ENCODE measurements around the gene PRDM11. TPM values are rescaled to one million over a fixed set of nuclear protein-coding genes. Genes with fewer than 3 reads are reported as not detected.

The PRDM11 gene
- total RNA-seq, 2 experiments from 2014 or later = 6.5 to 7.3 TPM

GRCh38 chr11:45259592-45259991, 113.2 kb downstream of the PRDM11 start:
- POLR2A ChIA-PET = no interaction called here
- ATAC-seq (ENCODE audit: low read depth) = no peak
- H3K36me3 Mint-ChIP-seq = no peaks in the 10 kb centered on the region
- H3K27ac Mint-ChIP-seq = no peak overlapping the region
- H3K9me3 Mint-ChIP-seq = no peaks in the 10 kb centered on the region
- H3K4me1 Mint-ChIP-seq = no peaks in the 10 kb centered on the region
- peaks cover 20% of the 10 kb centered on the region for H3K27me3 Mint-ChIP-seq
- H3K4me3 Mint-ChIP-seq = no peak overlapping the region
- no peak for DNase-seq

DNA sequence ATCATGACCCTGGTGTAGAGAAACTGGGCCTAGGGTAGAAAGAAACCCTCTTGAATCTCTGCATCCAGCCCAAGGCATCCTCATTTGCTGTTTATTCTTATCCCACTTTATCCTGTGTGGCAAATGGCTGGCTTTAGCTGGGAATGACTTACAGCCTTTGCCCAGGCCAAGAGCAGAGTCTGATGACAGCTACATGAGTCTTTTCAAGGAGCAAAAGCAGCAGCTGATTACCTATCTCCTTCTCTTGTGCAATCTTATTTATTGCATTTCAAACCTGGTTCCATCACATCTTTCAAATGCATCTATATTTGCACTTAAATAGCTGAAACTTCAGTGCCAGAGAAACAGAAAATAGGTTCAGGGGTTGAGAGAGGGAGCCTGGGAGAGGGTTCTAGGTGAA, 113.6 kb downstream of the PRDM11 start:
- Mint-ChIP-seq H3K27ac (no peak overlapping the region), H3K27me3 (peaks cover 23% of the 10 kb centered on the region), H3K4me3 (no peak overlapping the region), H3K36me3 (no peaks in the 10 kb centered on the region), H3K4me1 (no peaks in the 10 kb centered on the region), H3K9me3 (no peaks in the 10 kb centered on the region)
- POLR2A ChIA-PET = no interaction called here
- no peak for ATAC-seq (ENCODE audit: low read depth)
- DNase-seq = no peak

GRCh38 chr11:45262900-45263299, 116.5 kb downstream of the PRDM11 start:
- ATAC-seq (ENCODE audit: low read depth) (no peak), DNase-seq (no peak)
- Mint-ChIP-seq H3K27ac (no peak overlapping the region), H3K4me1 (no peaks in the 10 kb centered on the region), H3K27me3 (peaks cover 27% of the 10 kb centered on the region), H3K4me3 (no peak overlapping the region), H3K9me3 (no peaks in the 10 kb centered on the region), H3K36me3 (no peaks in the 10 kb centered on the region)
- POLR2A ChIA-PET = no interaction called here

- no peak for DNase-seq
- Mint-ChIP-seq H3K27me3 (peaks cover 29% of the 10 kb centered on the region), H3K9me3 (no peaks in the 10 kb centered on the region), H3K4me3 (no peak overlapping the region), H3K27ac (no peak overlapping the region), H3K36me3 (no peaks in the 10 kb centered on the region), H3K4me1 (no peaks in the 10 kb centered on the region)
- no peak for ATAC-seq (ENCODE audit: low read depth)
- POLR2A ChIA-PET = no interaction called here
Measured at GRCh38 chr11:45263773-45264172, 117.3 kb downstream of the PRDM11 start.

- Mint-ChIP-seq H3K36me3 (no peaks in the 10 kb centered on the region), H3K27ac (no peak overlapping the region), H3K9me3 (no peaks in the 10 kb centered on the region), H3K4me1 (no peaks in the 10 kb centered on the region), H3K27me3 (peaks cover 36% of the 10 kb centered on the region), H3K4me3 (no peak overlapping the region)
- ATAC-seq (ENCODE audit: low read depth) (no peak), DNase-seq (no peak)
- POLR2A ChIA-PET = no interaction called here
Measured at GRCh38 chr11:45264839-45265515, 118.5 kb downstream of the PRDM11 start.

DNA sequence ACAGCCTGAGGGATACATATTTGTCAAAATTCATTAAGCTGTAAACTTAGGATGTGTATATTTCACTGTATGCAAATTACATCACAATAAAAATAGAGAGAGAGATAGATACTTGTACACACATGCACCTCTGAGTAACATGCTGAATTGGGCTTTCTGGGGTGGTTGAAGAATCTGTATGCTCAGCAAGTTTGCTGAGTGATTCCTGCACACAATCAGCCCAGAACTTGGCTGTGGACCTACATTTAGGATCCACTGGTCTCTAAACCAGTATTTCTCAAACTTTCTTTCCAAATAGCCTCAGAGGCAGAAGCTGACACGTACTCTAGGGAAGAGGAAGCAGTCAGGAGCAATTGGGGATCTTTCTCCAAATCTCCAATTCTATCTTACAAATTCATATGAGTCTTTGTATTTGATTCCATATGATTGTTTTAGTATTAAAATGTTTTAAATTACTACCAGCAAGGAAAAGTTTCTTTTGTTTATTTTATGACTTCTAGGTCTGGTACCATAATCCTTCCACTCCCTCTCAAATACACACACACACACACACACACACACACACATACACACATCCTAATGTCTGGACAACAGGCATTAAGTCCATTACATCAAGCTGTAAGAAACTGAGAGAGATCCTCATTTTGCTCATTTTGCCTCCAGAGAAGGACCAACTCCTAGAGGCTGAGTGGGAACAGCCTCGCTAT, 119.7 kb downstream of the PRDM11 start:
- H3K4me1 Mint-ChIP-seq = no peaks in the 10 kb centered on the region
- DNase-seq = no peak
- no peak overlapping the region for H3K4me3 Mint-ChIP-seq
- H3K27me3 Mint-ChIP-seq = peaks cover 40% of the 10 kb centered on the region
- POLR2A ChIA-PET = no interaction called here
- H3K27ac Mint-ChIP-seq = no peak overlapping the region
- no peaks in the 10 kb centered on the region for H3K9me3 Mint-ChIP-seq
- no peak for ATAC-seq (ENCODE audit: low read depth)
- H3K36me3 Mint-ChIP-seq = no peaks in the 10 kb centered on the region

DNA sequence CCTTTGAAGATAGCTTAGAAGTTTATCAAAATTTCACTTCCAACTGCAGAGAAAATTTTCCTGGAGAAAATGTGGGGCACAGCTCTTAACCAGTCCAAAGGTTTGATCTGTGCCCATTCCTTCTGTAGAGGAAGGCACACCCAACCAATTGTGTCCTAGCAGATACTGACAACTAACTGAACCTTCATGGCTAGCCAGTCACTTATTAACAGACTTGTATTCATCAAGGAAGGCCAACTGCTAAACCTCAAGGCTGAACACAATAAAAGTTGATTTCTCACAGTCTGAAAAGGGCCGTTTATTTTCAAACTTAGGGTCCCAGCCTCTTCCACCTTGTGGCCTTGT, 120.2 kb downstream of the PRDM11 start:
- DNase-seq = no peak
- Mint-ChIP-seq H3K36me3 (no peaks in the 10 kb centered on the region), H3K9me3 (no peaks in the 10 kb centered on the region), H3K27me3 (peaks cover 44% of the 10 kb centered on the region), H3K4me1 (no peaks in the 10 kb centered on the region), H3K4me3 (no peak overlapping the region), H3K27ac (no peak overlapping the region)
- no peak for ATAC-seq (ENCODE audit: low read depth)
- POLR2A ChIA-PET = no interaction called here

DNA sequence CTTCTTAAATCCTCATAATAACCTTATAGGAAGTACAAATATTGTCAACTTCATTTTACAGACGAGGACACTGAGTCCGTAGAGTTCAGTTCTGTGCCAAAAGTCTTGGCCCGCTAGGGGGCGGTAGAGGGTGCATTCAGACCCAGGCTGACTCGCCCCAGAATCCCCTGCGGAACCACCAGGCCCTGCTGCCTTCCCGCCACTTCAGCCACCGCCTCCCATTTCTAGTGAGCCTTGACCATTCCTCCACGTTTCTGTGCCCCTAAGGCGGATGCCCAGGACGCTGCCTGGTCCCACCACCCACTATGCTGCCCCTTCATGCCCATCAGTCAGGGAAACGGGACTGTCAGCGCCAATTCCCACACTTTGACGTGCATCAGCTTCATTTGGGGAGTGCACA, 120.6 kb downstream of the PRDM11 start:
- peaks cover 45% of the 10 kb centered on the region for H3K27me3 Mint-ChIP-seq

DNA sequence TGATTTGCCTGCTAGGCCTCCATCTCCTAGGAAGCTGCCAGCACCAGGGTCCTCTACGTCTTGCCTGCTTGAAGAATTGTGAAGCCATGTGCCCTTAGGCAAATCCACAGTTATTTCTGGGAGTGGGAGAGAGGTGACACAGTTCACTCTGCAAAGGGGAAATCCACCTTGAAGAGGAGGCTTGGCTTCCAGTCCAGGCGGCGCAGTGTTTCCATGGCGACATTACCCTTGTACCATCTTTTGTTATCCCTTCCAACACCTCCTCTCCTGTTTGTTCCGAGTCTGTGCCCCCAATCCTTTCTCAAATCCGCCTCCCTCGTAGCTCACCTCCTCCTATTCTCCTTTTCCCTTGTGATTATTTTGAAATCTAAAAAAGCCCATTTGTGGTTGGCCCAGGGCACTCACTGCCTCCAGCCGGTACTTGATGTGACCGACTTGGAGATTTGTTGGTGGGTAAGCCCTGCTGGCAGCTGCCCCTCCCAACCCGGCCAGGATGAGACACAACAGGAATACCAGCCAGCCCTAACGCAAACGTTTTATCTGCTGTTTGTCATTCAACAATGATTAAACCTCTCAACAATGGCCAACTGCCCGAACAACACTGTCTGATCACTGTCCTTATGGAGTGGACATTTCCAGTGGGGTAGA, 121.3 kb downstream of the PRDM11 start:
- no peak for ATAC-seq (ENCODE audit: low read depth)
- H3K4me1 Mint-ChIP-seq = no peaks in the 10 kb centered on the region
- no peak overlapping the region for H3K27ac Mint-ChIP-seq

More for the DNA sequence above, 120.6 kb downstream of the PRDM11 start:
- Mint-ChIP-seq H3K36me3 (no peaks in the 10 kb centered on the region), H3K27ac (no peak overlapping the region), H3K4me1 (no peaks in the 10 kb centered on the region), H3K9me3 (no peaks in the 10 kb centered on the region), H3K4me3 (no peak overlapping the region)
- POLR2A ChIA-PET = no interaction called here
- ATAC-seq (ENCODE audit: low read depth) (no peak), DNase-seq (no peak)

GRCh38 chr11:45269678-45270077, 123.2 kb downstream of the PRDM11 start:
- POLR2A ChIA-PET = no interaction called here
- Mint-ChIP-seq H3K27me3 (peaks cover 50% of the 10 kb centered on the region), H3K36me3 (no peaks in the 10 kb centered on the region), H3K9me3 (no peaks in the 10 kb centered on the region), H3K4me3 (no peak overlapping the region), H3K4me1 (no peaks in the 10 kb centered on the region), H3K27ac (no peak overlapping the region)
- ATAC-seq (ENCODE audit: low read depth) (no peak), DNase-seq (no peak)

More for the DNA sequence above, 121.3 kb downstream of the PRDM11 start:
- POLR2A ChIA-PET = no interaction called here
- Mint-ChIP-seq H3K9me3 (no peaks in the 10 kb centered on the region), H3K27me3 (peaks cover 51% of the 10 kb centered on the region), H3K36me3 (no peaks in the 10 kb centered on the region), H3K4me3 (no peak overlapping the region)
- no peak for DNase-seq

GRCh38 chr11:45270946-45271716, 124.7 kb downstream of the PRDM11 start:
- Mint-ChIP-seq H3K27me3 (peaks cover 49% of the 10 kb centered on the region), H3K36me3 (no peaks in the 10 kb centered on the region), H3K27ac (no peak overlapping the region), H3K4me3 (no peak overlapping the region), H3K4me1 (no peaks in the 10 kb centered on the region), H3K9me3 (no peaks in the 10 kb centered on the region)
- ATAC-seq (ENCODE audit: low read depth) = no peak
- POLR2A ChIA-PET = no interaction called here
- DNase-seq = no peak

DNA sequence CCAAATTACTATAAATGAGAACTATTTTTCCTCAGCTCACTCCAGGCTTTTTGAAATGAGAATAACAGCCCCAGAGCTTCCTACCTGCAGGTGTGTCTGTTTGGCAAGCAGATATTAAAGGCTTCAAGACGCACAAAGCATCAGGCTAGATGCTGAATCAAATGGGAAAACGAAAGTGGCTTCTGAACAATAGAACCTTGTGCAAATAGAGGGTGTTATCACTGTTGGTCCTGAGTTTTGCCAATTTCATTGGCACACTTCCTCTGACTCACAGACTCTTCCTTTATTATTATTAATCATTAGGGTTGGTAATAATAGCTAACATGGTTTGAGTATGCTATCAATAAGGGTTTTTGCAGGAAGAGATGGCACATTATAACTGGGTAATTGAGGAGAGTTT, 126.3 kb downstream of the PRDM11 start:
- POLR2A ChIA-PET = no interaction called here
- Mint-ChIP-seq H3K4me3 (no peak overlapping the region), H3K36me3 (no peaks in the 10 kb centered on the region), H3K27ac (no peak overlapping the region), H3K4me1 (no peaks in the 10 kb centered on the region), H3K9me3 (no peaks in the 10 kb centered on the region), H3K27me3 (peaks cover 51% of the 10 kb centered on the region)
- no peak for DNase-seq
- no peak for ATAC-seq (ENCODE audit: low read depth)

DNA sequence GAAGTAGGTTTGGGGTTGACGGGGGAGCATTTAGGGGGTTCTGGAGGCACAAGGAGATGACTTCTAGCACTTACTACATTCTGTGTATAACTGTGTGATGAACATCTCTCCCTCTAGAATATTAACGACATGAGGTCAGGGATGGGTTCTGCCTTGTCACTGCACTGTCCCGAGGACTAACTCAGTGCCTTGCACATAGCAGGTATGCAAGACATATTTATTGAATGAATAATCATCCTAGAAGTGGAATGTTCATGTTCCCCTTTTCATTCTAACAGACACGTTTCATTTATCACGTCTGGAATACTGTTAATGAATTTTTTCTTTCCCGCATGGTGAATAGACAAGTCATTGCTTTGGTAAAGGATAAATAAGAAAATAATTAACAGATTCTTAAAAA, 127.1 kb downstream of the PRDM11 start:
- no peak for DNase-seq
- Mint-ChIP-seq H3K27me3 (peaks cover 50% of the 10 kb centered on the region), H3K9me3 (no peaks in the 10 kb centered on the region), H3K4me3 (no peak overlapping the region), H3K27ac (no peak overlapping the region), H3K4me1 (no peaks in the 10 kb centered on the region), H3K36me3 (no peaks in the 10 kb centered on the region)
- POLR2A ChIA-PET = no interaction called here
- no peak for ATAC-seq (ENCODE audit: low read depth)

Data from activated naive CD8-positive, alpha-beta T cell treated with anti-CD3 and anti-CD28 coated beads, Interleukin-2, amount 10 ng/mL, durations not matched to agents 7 days and 5 days (primary cell).